CD4-positive, alpha-beta T cell treated with Interleukin-4 for 4 hours (primary cell): ENCODE results near the gene RPS19BP1.
"Not testable (repeated sequence)": the region's sequence is repeated elsewhere in the genome, so short reads cannot be mapped to it uniquely, and the experiment has no call there.

Source experiments
- DNase-seq: peaks from one replicate; pipeline ENCODE4 v3.0.0-alpha.2; 2020

The RPS19BP1 gene

DNA sequence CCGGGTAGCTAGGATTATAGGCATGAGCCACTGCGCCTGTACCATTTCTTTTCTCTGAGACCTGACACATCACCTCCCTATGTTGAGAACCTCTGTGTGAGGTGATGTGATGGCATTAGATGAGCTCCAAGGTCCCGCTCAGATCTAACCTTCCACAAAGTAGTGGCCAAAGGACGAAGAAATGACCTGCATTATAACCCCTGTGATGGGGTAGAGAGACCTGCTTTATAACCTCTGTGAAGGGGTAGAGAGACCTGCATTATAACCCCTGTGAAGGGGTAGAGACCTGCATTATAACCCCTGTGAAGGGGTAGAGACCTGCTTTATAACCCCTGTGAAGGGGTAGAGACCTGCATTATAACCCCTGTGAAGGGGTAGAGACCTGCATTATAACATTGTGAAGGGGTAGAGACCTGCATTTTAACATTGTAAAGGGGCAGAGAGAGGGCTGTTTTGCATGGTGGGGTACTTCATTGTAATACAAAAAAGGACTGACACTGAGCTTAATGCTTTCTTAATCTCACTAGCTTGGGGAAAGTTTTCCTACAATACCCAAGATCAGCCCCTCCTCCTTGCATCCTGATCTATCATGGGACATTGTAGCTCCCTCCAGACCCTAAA lies 21.9 kb downstream of the RPS19BP1 start:
- DNase-seq: no peak

GRCh38 chr22:39508393-39508792 lies 24.2 kb downstream of the RPS19BP1 start:
- DNase-seq: no peak

- DNase-seq: not testable (repeated sequence)
Observed at GRCh38 chr22:39507021-39507420, 25.5 kb downstream of the RPS19BP1 start.

- no peak for DNase-seq
Observed at GRCh38 chr22:39504071-39504470, 28.5 kb downstream of the RPS19BP1 start.

DNA sequence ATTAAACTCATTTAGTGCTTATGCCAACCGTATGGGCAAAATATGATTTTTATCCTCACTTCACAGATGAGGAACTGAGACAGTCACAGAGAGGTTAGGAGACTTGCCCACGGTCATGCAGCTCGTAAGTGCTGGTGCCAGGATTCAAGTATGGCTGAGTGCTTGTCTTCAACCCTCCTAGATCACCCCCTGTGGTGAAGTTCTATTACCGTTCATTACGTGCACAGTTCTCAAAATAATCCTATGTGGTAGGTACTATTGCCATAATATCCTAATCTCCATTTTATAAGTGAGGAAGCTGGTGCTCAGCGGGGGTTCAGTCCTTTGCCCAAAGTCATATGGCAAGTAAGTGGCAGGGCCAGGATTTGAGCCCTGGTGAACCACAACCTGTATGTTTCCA lies 28.9 kb downstream of the RPS19BP1 start:
- no peak for DNase-seq

GRCh38 chr22:39502789-39503409 lies 29.6 kb downstream of the RPS19BP1 start:
- DNase-seq: no peak

DNA sequence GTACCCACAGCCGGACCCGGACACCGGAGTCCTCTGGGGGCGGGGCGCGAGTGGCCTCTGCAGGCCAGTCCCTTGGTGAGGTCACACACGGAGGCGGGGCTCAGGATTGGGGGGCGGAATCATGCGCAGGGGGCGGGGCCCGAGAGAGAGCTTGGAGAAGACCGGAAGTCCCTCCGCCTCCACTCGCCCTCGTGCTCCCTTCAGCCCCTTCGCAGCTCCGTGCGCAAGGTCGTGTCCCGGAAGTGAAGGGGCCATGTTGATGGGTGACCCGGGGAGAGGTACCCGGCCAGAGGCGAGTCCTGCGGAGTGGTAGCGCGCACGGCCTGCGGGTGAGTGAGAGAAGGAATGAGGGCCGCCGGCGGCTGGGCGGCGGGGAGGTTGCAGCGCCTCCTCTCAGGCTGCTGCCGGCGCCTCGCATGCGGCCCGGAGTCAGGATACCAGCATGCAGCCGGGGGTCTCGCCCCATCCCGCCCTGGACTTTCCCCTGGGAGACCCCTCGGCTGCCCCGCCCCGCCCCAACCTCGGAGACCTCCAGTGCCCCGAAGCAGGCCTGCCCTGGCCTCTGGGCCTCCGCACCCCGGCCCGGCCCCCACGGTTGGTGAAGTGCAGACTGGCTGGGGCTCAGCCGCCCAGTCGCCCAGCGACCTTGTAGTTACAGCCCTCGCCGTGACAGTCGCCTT lies 30.3 kb downstream of the RPS19BP1 start, which contains the start of gene MIEF1:
Gene MIEF1 (plus strand): TSS at position 182 of the 680 bp plus-strand sequence. CDS start 9,005 bp downstream, outside the sequence.
- peak; percentile 91 for DNase-seq

GRCh38 chr22:39501644-39502108 lies 30.9 kb downstream of the RPS19BP1 start:
- no peak for DNase-seq

GRCh38 chr22:39500101-39500500 lies 32.4 kb downstream of the RPS19BP1 start:
- no peak for DNase-seq

- no peak for DNase-seq
Observed at GRCh38 chr22:39498802-39499201, 33.7 kb downstream of the RPS19BP1 start.

GRCh38 chr22:39498368-39498767 lies 34.2 kb downstream of the RPS19BP1 start:
- DNase-seq: no peak

DNA sequence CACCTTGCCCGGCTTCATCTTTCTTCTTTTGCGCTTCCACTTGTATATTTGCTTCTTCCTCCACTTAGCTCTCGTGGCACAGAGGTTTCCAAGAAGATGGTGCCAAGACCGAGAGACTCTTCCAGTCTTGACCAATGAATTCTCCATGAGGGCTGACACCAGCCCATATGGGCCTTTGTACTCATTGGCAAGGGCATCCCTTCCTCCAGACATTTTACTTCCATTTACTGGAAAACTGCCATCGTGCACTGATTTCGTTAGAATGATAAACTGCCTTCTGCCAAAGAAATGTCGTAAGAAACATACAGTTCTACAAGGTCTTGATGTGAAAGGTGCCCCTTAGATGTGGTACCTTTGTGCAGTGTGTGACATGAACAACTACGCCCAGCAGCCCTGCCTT lies 35.1 kb downstream of the RPS19BP1 start:
- no peak for DNase-seq

GRCh38 chr22:39496131-39496838 lies 36.3 kb downstream of the RPS19BP1 start:
- peak; percentile 51 for DNase-seq

GRCh38 chr22:39494471-39495120 lies 38.0 kb downstream of the RPS19BP1 start:
- DNase-seq: no peak

- no peak for DNase-seq
Observed at GRCh38 chr22:39493759-39494158, 38.8 kb downstream of the RPS19BP1 start.

GRCh38 chr22:39492186-39492585 lies 40.4 kb downstream of the RPS19BP1 start:
- DNase-seq: no peak

DNA sequence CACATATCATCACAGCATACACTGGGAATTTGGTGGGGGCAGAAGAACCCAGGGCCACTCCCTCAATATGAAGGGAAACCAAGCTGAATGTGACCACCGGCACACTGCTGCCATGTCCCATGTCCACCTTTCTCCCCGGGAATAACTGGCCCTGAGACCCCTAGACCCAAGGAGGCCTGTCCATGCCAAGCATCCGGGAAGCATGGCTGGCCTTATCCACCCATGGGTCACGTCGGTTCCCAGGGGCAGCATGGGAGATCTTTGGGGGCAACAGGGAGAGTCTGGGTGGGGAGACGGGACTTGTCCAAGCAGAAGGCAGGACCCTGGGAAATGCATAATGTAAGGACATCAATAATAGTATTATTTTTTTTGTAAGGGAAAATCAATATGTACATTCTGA lies 40.9 kb downstream of the RPS19BP1 start:
- no peak for DNase-seq

GRCh38 chr22:39490966-39491680 lies 41.4 kb downstream of the RPS19BP1 start:
- DNase-seq: no peak

- DNase-seq: peak; percentile 86
Observed at GRCh38 chr22:39490135-39490798, 42.3 kb downstream of the RPS19BP1 start.

DNA sequence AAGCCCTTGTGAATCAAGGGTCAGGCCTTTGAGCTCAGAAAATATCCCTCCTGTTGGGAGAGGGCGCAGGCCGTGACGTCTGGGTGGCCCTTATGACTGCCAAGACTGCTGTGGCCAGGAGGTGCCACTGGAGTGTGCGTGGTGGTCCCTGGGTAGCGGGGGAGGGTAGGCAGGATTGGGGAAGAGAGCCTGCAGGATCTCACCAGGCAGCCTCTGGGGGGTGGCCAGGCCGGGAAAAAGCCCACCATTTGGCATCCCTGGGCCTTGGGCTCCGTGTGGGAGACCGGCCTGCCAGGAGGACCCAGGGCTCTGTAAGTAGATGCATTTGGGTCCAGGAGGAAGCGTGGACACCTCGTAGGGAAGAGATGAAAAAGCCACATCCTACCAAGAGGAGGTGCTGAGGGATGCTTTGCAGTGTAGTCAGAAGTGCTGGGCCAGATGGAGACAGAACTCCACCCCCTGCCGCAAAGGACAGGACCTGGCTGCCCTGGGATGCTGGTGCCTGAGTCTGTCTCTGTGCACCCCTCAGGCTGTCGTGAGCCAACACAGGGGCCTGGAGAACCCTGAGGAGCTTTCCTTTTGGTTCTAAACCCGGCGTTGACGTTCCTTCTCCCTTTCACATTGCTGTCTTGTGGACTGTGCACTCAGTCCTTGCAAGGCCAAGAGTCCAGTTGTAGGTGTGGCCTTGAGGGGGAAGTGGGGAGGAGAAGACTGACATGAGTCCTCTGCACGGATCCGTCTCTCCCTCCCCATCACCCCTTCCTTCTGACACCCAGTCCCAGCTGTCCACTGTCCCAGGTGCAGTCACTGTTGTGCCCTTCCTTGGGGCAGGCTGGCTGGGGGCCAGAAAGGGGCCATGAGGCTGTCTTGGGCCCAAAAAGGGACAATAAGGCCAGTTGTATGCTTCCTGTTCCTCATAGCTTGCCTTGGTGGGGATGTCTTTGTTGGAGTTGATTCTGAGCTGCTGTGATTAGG lies 43.2 kb downstream of the RPS19BP1 start:
- no peak for DNase-seq
